SK-N-MC (cell line): Measurements from ENCODE around the gene CTBP2.

Source experiments
- EZH2 ChIP-seq: fragments of 200-600 bp; sonication (generic); IDR thresholded peaks from one replicate; pipeline ENCODE4 v1.6.1; 2017; ENCODE audit warnings: antibody characterized with exemption
- POLR2AphosphoS5 ChIP-seq: IDR thresholded peaks from 2 replicates; pipeline ENCODE4 v1.6.1; 2012; ENCODE audit warnings: mild to moderate bottlenecking, low read depth, low read length, borderline replicate concordance

DNA sequence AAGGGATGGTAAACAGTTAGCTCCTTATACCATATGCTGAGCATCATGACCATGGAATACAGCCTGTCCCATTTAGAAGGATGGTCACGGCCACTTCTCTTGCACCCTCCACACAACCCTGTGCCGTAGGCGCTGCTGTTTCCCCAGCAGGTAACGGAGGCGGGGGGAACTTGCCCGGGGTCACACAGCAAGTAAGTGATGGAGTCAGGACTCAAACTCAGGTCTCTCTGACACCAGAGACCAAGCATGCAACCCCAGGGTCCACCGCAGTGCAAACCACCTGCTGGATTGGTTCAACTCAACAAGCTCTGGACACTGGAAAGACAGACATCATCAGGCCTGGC lies 146.9 kb downstream of the CTBP2 start:
- no peak for TF ChIP-seq EZH2
- no peak for TF ChIP-seq POLR2AphosphoS5
